Measurements from ENCODE around the gene EPB42. TPM values are rescaled to one million over a fixed set of nuclear protein-coding genes. Genes with fewer than 3 reads are reported as not detected.

EPB42 gene
- polyA plus RNA-seq, 1 experiment = not detected

DNA sequence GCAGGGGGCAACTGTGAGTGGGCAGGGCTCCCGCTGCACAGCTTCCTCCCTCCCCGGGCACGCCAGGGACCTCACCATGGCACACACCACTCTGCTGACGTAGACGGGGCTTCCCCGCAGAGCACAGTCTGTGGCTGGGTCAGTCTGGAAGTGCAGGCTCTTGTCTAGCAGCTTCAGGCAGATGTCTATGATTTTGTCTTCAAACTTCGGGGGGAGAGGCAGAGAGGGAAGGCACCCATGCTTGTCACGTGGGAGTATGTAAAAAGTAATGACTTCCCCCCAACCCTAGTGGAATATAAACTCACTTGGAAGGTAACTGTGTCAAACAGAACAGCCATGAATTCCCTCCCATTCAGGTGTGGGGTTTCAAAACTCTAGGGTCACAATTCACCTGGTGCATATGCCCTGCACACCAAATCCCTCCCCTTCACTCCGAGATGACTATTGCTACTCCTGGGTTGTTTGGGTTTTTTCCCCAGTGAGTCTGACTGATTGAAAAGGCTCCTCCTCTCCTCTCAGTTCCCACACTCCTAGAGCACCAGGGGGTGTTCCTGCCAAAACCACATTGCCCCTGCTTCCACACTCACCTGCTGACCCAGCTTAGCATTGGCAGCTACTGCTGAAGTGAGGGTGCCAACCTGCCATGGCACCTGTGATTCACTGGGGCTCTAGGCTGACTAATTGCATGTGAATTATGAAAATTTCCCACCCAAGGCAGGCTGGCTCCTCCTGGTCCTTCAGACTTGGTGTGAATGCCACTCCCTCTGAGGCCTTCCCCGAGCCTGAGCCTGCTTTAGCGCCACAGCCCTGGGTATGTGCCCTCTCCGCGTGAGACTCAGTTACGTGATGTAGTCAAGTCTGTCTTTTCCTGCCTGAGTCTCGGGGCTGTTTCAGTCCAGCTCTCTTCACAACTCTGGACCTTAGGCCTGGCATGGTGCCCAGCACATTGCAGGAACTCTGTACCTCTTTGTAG lies 32.9 kb upstream of the EPB42 start:
- no peak for TF ChIP-seq CTCF (IDR thresholded peaks at IDR 0.05; ENCODE audit: insufficient read depth, low read depth, low read length)
- ChIA-PET POLR2A (no interaction called here), CTCF (interaction anchor here (1.0 kb wide), 1 partner anchor 28 kb away, joined by 3 read pairs; no protein-coding TSS in a partner anchor)
- Histone ChIP-seq H3K4me3 (ENCODE audit: low read depth, low read length) (no peak overlapping the region), H3K36me3 (ENCODE audit: control insufficient read depth, insufficient read depth, low read length) (no peaks in the 10 kb centered on the region), H3K27me3 (ENCODE audit: control insufficient read depth, insufficient read depth, low read length) (peaks cover 3% of the 10 kb centered on the region)
- no peak for DNase-seq (ENCODE audit: low read depth)

DNA sequence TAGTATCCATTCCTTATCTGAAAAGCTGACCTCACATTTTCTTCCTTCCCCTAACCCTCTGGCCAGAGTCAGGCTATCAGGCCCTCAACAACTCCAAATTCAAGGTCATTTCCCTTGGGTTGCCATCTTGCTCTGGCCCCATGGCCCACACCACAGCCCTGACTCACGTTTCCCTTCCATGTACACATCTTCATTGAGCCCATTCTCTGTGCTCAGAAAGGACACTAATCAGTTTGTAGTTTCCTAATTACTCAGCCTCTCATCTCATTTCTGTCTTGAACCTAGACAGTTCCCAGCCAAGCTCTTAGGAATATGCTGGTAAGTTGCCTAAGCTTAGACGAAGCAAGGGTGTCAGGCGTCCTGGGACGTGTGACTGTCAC lies 31.0 kb upstream of the EPB42 start:
- ChIA-PET POLR2A (no interaction called here), CTCF (interaction anchor here (0.9 to 1.3 kb wide), 3 partner anchors 7 to 34 kb away, joined by 3 to 6 read pairs (median 3); no protein-coding TSS in a partner anchor)
- no peak for TF ChIP-seq CTCF (IDR thresholded peaks at IDR 0.05; ENCODE audit: insufficient read depth, low read depth, low read length)
- Histone ChIP-seq H3K27me3 (ENCODE audit: control insufficient read depth, insufficient read depth, low read length) (peaks cover 3% of the 10 kb centered on the region), H3K36me3 (ENCODE audit: control insufficient read depth, insufficient read depth, low read length) (no peaks in the 10 kb centered on the region), H3K4me3 (ENCODE audit: low read depth, low read length) (no peak overlapping the region)
- DNase-seq (ENCODE audit: low read depth) = no peak

GRCh38 chr15:43251185-43251870 lies 30.5 kb upstream of the EPB42 start:
- POLR2A ChIA-PET = no interaction called here
- peaks cover 5% of the 10 kb centered on the region for H3K27me3 ChIP-seq (ENCODE audit: control insufficient read depth, insufficient read depth, low read length)
- no peak overlapping the region for H3K4me3 ChIP-seq (ENCODE audit: low read depth, low read length)
- no peak for TF ChIP-seq CTCF (IDR thresholded peaks at IDR 0.05; ENCODE audit: insufficient read depth, low read depth, low read length)
- no peaks in the 10 kb centered on the region for H3K36me3 ChIP-seq (ENCODE audit: control insufficient read depth, insufficient read depth, low read length)
- DNase-seq (ENCODE audit: low read depth) = no peak
- CTCF ChIA-PET = interaction anchor here (0.9 to 1.4 kb wide), 4 partner anchors 8 to 34 kb away, joined by 3 to 6 read pairs (median 3); no protein-coding TSS in a partner anchor

DNA sequence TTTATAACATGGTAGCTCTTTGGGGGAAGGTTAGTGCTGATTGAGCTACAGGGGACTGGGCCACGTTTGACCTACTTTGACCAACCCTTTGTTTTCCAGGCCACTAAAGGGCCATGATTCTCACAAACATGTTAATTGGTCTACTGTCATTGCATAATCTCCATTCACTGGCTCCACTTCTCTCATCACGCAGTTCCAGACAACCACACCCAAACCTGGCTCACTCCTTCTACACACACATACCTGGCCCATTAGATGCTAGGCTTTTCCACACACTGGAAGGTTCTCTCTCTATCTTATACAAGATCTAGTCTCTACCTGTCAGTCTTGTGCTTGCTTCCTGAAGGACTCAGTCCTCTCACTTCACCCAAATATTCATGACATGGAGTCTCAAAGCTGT lies 30.0 kb upstream of the EPB42 start:
- TF ChIP-seq CTCF (IDR thresholded peaks at IDR 0.05; ENCODE audit: insufficient read depth, low read depth, low read length) = no peak
- no peaks in the 10 kb centered on the region for H3K36me3 ChIP-seq (ENCODE audit: control insufficient read depth, insufficient read depth, low read length)
- H3K4me3 ChIP-seq (ENCODE audit: low read depth, low read length) = no peak overlapping the region
- DNase-seq (ENCODE audit: low read depth) = no peak
- H3K27me3 ChIP-seq (ENCODE audit: control insufficient read depth, insufficient read depth, low read length) = peaks cover 9% of the 10 kb centered on the region
- ChIA-PET POLR2A (no interaction called here), CTCF (interaction anchor here (0.9 to 1.4 kb wide), 4 partner anchors 8 to 35 kb away, joined by 3 to 6 read pairs (median 3); no protein-coding TSS in a partner anchor)

DNA sequence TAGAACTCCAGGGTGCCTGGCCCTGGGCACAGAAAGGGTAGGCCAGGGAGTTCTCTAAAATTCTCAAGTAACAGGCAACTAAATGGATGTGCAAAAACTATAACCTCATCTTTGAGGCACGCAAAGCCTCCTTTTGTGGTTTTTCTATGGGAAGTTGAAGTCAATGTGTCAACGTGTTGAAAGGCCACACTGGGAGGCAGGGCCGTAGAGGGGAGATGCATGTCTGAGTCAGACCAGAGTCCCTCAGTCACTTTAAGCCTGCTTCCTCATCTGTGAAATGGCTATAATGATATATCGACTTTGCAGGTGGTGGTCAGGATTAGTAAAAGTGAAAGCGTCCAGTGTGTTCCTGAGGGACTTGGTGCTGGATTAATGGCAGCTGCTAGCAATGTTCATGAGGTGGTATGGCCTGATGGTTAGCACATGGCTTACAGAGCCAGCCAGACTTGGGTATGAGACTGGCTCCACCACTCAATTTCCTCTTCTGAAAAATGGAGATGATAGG lies 28.9 kb upstream of the EPB42 start:
- Histone ChIP-seq H3K36me3 (ENCODE audit: control insufficient read depth, insufficient read depth, low read length) (no peaks in the 10 kb centered on the region), H3K27me3 (ENCODE audit: control insufficient read depth, insufficient read depth, low read length) (peaks cover 9% of the 10 kb centered on the region; the same call in 1 of the 2 replicates), H3K4me3 (ENCODE audit: low read depth, low read length) (no peak overlapping the region)
- no peak for TF ChIP-seq CTCF (IDR thresholded peaks at IDR 0.05; ENCODE audit: insufficient read depth, low read depth, low read length)
- ChIA-PET POLR2A (no interaction called here), CTCF (interaction anchor here (0.9 kb wide), 1 partner anchor 24 kb away, joined by 3 read pairs; no protein-coding TSS in a partner anchor)
- peak; percentile 35 for DNase-seq (ENCODE audit: low read depth)

Data from BJ (cell line).